ENCODE results near the gene TAF1B. TPM values are rescaled to one million over a fixed set of nuclear protein-coding genes. Genes with fewer than 3 reads are reported as not detected.

The TAF1B gene
- total and polyA plus RNA-seq, 2 donors (not counting 3 experiments of a cell fraction or from before 2014, with no cell fraction given): 6.3 to 29.4 TPM

- Histone ChIP-seq H3K27ac (ENCODE audit: insufficient read depth, low read depth, low read length) (no peak overlapping the region), H3K4me2 (ENCODE audit: insufficient read depth, low read length) (no peak overlapping the region), H2AFZ (ENCODE audit: low read depth, low read length) (no peak overlapping the region), H3K79me2 (ENCODE audit: control insufficient read depth, insufficient read depth, low read length) (no peaks in the 10 kb centered on the region), H3K27me3 (ENCODE audit: control insufficient read depth in 2 of 2, insufficient read depth in 2 of 2, low read length in 2 of 2) (peaks cover 2 to 6% of the 10 kb centered on the region in 2 experiments), H4K20me1 (replicated peaks; ENCODE audit: control insufficient read depth, extremely low read depth, insufficient read depth, low read length) (no peaks in the 10 kb centered on the region), H3K9me1 (replicated peaks; ENCODE audit: control insufficient read depth, extremely low read depth, insufficient read depth, low read length) (no peaks in the 10 kb centered on the region), H3K4me3 (replicated peaks in 1 of 3; ENCODE audit: insufficient read depth in 1 of 3, low read depth in 1 of 3, low read length in 3 of 3) (no peak overlapping the region), H3K36me3 (ENCODE audit: control insufficient read depth in 2 of 2, extremely low read depth in 1 of 2, insufficient read depth in 2 of 2, low read length in 2 of 2) (no peaks in the 10 kb centered on the region), H3K9me3 (replicated peaks; ENCODE audit: control insufficient read depth, insufficient read depth, low read length) (no peaks in the 10 kb centered on the region), H3K4me1 (ENCODE audit: control insufficient read depth, extremely low read depth, insufficient read depth, low read length) (no peaks in the 10 kb centered on the region), H3K9ac (replicated peaks; ENCODE audit: extremely low read depth, insufficient read depth, low read length) (no peak overlapping the region)
- no peak for TF ChIP-seq MYC (IDR thresholded peaks at IDR 0.05; ENCODE audit: low read depth, low read length)
- TF ChIP-seq JUN (IDR thresholded peaks at IDR 0.05; ENCODE audit: borderline replicate concordance, insufficient read depth, insufficient read length, low read depth): no peak
- no peak for TF ChIP-seq POLR2AphosphoS5 (IDR thresholded peaks at IDR 0.05; ENCODE audit: insufficient read depth, low read depth, low read length)
- no peak for TF ChIP-seq MAX (IDR thresholded peaks at IDR 0.05; ENCODE audit: insufficient read depth, insufficient read length)
- TF ChIP-seq EZH2 (IDR thresholded peaks at IDR 0.05; ENCODE audit: borderline replicate concordance, low read depth, low read length, severe bottlenecking): no peak
- no peak for TF ChIP-seq POLR2A (IDR thresholded peaks at IDR 0.05; ENCODE audit: low read depth, low read length)
- TF ChIP-seq GATA2 (IDR thresholded peaks at IDR 0.05; ENCODE audit: insufficient read depth, insufficient read length, low read depth, low read length): no peak
- no peak for TF ChIP-seq FOS (IDR thresholded peaks at IDR 0.05; ENCODE audit: borderline replicate concordance, insufficient read depth, low read length)
- TF ChIP-seq CTCF (IDR thresholded peaks at IDR 0.05; ENCODE audit: extremely low read depth in 1 of 2, insufficient read depth in 1 of 2, low read depth in 1 of 2, low read length in 2 of 2): no peak
- POLR2A ChIA-PET: interaction anchor here (0.8 kb wide), 1 partner anchor 18 kb away, joined by 3 read pairs; no protein-coding TSS in a partner anchor
- FAIRE-seq (no peak), DNase-seq (ENCODE audit: low read depth, low spot score) (no peak)
- BruUV-seq (replicated peaks): no TSS peak
- CTCF ChIA-PET: interaction anchor here (0.7 to 1.7 kb wide), 5 partner anchors 25 to 169 kb away, joined by 3 to 5 read pairs (median 4); no protein-coding TSS in a partner anchor
- intact Hi-C loops (cut with micrococcal nuclease): no loop called here
- dilution Hi-C loops (cut with MboI; ENCODE audit: extremely low pct_ligation_motif_present, low sequenced_read_pairs): no loop called here
These were observed 96.6 kb downstream of the TAF1B start for GRCh38 chr2:9939587-9940485.

Data from endothelial cell of umbilical vein (primary cell).